NCI-H2196 (cell line): ENCODE data around the gene TNPO3.

ENCODE experiments used
- DNase-seq: peaks from one replicate; lab custom pipeline; 2025; ENCODE audit not compliant: unreplicated experiment; lab: John Stamatoyannopoulos, UW

The TNPO3 gene

DNA sequence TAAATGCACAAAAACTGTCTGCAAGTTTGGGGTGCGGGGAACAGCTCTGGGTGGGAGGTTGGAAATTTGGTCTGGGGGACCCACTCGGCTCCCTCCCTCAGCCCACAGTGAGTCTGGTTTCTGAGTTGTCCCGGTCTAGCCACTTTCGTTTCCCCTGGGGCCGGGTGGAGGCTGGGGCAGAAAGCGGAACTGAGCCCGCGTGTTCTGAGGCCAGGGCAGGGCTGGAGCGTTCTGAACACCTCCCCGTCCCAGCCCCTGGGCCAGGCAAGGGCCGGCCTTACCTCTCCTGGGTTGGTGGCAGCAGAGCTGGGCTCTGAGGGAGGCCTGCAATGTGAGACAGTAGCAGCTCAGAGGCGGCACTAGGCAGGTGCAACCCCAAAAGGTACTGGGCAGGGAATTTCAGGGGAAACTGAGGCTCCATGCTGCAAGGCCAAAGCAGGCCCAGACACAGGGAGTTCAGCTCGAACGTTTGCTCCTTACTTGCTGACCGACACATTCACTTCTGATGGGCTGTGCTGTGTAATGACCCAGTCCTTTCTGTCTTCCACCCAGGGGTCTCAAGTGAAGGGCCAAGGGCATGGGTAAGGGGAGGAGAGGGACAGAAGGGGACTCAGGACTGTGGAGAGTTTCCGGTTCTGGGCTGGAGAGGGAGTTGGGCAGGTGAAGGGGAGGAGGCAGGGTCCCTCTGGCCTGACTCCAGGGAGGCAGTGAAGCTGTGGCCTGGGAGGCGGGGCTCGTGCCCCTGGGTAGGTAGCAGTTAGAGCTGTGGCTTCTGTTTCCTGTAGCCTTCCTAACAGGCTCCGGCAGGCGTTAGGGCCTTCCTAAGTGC, 114.2 kb downstream of the TNPO3 start:
- no peak for DNase-seq

- no peak for DNase-seq
Observed at GRCh38 chr7:128939861-128940410, 115.0 kb downstream of the TNPO3 start.

GRCh38 chr7:128939075-128939860, 115.6 kb downstream of the TNPO3 start:
- no peak for DNase-seq

- DNase-seq = no peak
Observed at GRCh38 chr7:128938544-128939074, 116.3 kb downstream of the TNPO3 start.

DNA sequence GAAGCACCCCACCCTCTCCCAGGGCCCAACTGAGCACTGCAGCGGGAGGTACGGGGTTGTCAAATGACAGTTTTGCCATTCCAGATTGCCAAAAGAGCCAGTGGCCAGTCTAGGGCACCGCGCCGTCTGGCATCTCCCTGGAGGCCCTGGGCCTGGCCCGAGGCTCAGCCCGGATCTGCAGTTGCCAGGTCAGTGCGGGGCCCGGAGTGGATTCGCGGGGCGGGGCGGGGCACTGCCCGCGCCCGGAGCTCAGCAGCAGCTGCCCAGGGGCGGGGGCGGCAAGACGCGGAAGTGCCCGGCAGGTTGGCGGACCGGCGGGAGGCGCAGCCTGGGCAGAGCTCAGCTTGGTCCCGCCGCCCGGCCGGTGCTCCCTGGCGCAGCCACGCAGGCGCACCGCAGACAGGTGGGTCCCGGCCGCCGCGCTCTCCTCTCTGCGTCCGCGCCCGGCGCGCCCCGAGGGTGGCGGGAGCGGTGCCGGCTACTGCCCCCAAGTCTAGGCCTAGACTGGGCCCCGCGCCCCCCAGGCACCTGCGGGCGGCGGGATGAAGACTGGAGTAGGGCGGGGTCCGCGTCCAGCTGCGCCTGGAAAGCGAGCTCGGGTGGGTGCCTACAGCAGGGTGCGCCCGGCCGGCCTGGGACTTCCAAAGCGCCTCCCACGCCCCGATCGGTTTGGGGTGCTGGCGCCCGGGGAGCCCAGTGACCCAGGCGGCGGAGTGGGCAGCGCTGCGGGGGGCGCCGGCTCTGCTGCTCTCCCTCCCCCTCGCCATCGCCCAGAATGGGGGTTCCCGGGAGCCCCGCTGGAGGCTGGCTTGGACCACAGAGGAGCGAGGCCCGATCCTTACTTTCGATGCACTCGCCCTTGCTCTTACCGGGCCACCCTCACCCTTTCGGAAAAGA, 117.0 kb downstream of the TNPO3 start, which contains the start of gene IRF5:
IRF5 (plus strand) TSS at position 281 of the 897 bp plus-strand sequence. CDS start 4,155 bp downstream, outside the sequence.
- DNase-seq = peak; percentile 68

DNA sequence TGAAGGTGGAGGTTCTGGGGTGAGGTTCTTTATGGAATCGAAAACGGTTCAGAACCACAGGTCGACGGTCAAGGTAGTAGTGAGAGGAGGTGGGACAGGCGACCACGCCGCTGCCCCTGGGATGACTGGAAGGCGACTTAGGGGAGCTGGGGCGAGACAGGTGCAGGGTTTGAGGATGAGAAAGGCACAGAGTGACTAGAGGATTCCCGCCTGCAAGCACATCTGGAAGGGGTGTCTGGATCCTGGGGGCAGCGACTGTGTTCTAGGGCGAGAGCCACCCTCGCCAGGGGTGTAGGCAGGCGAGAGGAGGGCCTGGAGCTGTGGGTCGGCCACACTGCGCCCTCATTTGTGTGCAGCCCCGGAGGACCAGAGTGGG, 117.7 kb downstream of the TNPO3 start:
- DNase-seq = no peak

- DNase-seq = no peak
Observed at GRCh38 chr7:128936798-128937197, 118.1 kb downstream of the TNPO3 start.

GRCh38 chr7:128935342-128935730, 119.6 kb downstream of the TNPO3 start:
- DNase-seq = no peak

GRCh38 chr7:128934361-128935341, 120.3 kb downstream of the TNPO3 start:
- DNase-seq = no peak

- DNase-seq = no peak
Observed at GRCh38 chr7:128933180-128933891, 121.6 kb downstream of the TNPO3 start.

- no peak for DNase-seq
Observed at GRCh38 chr7:128932862-128933179, 122.1 kb downstream of the TNPO3 start.

DNA sequence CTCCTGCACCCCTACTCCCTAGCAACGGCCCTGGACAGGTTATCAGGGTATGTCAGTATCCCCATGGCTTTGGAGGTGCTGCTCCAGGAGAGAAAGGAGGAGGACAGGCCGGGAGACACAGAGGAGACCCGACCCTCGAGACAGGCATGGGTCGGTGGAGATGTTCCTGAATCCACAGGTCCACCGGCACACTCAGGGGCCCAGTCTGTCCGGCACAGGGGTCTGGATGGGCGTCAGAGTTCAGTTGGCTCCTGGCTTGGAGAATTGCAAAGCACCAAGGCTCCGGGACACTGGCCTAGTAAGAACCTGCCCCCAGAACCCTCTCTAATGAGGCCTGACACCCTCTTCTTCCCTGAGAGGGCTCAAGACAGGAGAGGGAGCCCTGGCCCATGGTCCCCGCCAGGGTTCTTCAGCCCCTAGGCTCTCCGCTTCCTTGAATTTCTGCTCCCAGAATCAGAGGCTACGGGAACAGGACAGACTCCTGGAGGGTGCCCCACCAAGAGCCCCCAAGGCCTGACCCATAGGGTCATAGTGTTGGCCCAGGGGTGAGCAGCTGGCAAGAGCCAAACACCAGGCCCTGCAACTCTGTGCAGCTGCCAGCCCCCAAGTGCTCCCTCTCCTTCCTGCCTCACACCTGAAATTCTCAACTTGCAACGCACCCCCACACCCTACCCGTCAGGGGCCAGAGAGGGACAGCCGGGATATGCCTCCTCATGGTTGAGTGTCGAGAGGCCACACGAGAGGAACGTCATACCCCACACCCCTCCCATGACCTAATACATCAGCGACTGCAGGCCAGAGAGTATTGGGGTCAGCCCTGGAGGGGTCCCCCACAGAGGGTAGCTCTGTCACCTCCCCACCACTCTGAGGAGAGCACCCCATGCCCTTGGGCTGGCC, 122.7 kb downstream of the TNPO3 start:
- no peak for DNase-seq

DNA sequence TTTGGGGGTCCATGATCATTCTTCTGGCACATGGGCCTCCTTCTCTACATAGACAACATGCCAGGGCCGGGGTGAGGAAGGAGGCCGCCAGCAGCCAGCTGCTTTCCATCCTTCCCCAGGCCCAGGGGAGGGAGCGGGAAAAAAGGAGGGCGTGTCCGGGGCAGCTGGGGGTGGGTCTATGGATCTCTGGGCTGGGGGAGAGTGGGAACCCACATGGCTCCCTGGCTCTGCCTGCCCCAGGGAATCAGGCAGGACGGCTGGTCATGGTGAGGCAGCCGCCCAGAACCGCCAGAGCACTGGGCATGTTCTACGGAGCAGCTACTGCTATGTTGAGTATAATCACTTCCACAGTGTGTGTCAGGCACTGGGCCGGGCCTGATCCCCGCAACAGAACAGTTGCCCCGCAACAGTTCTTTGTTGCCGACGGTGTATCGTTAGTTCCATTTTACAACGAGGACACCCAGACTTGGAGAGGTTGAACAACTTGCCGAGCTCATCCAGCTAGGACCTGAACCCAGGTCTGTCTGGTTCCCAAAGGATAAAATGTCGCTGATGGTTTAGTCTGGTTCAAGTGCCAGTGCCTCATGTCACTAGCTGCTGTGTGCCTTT, 123.6 kb downstream of the TNPO3 start:
- DNase-seq = no peak

DNA sequence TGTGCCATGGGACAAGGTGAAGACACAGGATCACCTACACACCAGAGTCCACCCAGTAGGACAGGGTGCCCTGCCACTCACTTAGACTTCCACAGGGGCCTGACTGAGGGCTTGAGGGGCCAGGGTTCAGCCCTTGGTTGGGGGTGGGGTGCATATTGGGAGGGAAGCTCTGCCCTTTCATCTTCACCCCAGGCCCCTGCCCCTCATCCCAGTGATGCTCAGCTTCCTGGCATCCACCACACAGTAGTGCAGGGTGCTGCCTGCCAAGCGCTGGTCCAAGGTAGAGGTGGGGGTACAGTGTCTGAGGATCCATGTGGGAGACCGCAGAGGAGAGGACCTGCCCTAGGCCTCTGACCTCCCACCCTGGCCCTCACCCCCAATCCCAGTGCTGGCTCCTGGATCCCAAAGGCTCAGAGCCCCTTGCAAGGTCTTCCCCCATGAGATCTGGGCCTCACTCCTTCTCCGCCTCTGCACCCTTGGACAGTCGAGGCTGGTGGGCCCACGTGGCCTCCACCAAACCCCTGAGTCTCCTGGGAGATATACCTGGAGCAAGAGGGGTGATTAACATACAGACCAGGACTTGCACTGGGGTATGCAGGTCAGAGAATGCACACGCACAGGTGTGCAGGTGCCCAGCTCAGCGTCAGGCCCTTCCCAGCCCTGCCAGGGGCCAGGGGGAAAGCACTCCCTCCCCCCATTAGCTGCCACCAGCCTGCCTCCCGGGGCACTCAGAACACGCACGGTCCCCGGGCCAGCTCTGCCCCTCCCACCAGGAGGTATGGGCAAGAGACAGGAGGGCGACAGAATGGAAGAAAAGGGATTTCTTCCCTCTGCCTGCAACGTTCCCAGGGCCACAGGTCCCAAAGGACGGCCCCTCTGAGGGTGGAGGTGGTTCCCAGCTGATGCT, 125.8 kb downstream of the TNPO3 start:
- DNase-seq = no peak

DNA sequence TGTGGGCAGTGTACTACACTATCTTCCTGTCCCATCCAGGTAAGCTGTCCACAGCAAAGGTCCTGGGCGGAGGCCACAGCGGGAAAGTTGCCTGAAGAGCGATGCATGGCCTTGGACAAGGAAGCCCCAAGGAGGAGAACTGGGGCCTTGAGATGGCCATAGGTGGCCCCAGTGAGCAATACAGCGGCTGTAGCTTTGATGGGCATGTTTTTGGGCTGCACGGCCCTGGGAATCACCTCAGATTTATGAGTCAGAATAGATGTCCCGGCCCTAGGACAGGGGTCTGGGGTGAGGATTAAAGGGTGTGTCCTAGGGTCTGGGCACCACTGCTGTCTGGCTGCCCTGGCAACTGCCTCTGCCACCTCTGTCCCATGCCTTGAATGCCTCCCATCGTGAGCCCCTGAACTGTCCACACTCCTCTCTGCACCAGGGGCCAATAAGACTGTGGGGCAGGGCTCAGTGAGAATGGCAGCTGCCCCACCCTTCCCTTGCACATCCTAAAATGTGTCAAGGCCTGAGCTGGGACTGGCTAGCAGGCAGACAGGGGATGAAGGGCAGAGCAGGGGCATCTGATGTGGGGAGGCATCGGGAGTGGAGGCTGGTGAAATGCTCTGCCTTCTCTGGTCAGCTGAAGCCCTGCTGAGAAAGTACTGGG, 126.6 kb downstream of the TNPO3 start:
- DNase-seq = no peak
